ENCODE measurements around the gene ZFP36.

Gene ZFP36

GRCh38 chr19:39402346-39403300, 4.0 kb upstream of the ZFP36 start:
- Histone ChIP-seq H3K4me1 (ENCODE audit: control insufficient read depth in 1 of 2, insufficient read depth in 1 of 2, low read depth in 1 of 2, low read length in 1 of 2) (peaks cover 70 to 71% of the 10 kb centered on the region in 2 experiments), H3K27me3 (no peaks in the 10 kb centered on the region), H3K27ac (peak overlapping the region; percentile 100), H3K36me3 (peaks cover 11% of the 10 kb centered on the region), H3K9me3 (no peaks in the 10 kb centered on the region), H3K4me3 (ENCODE audit: low read depth in 1 of 2, low read length in 1 of 2) (peak overlapping the region; percentile 98 to 100)
- peak; percentile 46 for TF ChIP-seq CTCF (IDR thresholded peaks at IDR 0.05)

GRCh38 chr19:39403331-39404312, 3.0 kb upstream of the ZFP36 start:
- peak; percentile 32 for TF ChIP-seq CTCF (IDR thresholded peaks at IDR 0.05)
- H3K27ac ChIP-seq, result peak overlapping the region; percentile 100
- peaks cover 21% of the 10 kb centered on the region for H3K36me3 ChIP-seq
- no peaks in the 10 kb centered on the region for H3K9me3 ChIP-seq
- H3K4me1 ChIP-seq (ENCODE audit: control insufficient read depth in 1 of 2, insufficient read depth in 1 of 2, low read depth in 1 of 2, low read length in 1 of 2), result peaks cover 62 to 70% of the 10 kb centered on the region in 2 experiments
- peak overlapping the region; percentile 98 to 100 for H3K4me3 ChIP-seq (ENCODE audit: low read depth in 1 of 2, low read length in 1 of 2)
- H3K27me3 ChIP-seq, result no peaks in the 10 kb centered on the region

GRCh38 chr19:39405261-39405957, 1.2 kb upstream of the ZFP36 start:
- Histone ChIP-seq H3K4me3 (ENCODE audit: low read depth in 1 of 2, low read length in 1 of 2) (peak overlapping the region; percentile 98 to 100), H3K27ac (peak overlapping the region; percentile 100), H3K36me3 (peaks cover 25% of the 10 kb centered on the region), H3K4me1 (ENCODE audit: control insufficient read depth in 1 of 2, insufficient read depth in 1 of 2, low read depth in 1 of 2, low read length in 1 of 2) (peaks cover 47 to 60% of the 10 kb centered on the region in 2 experiments), H3K27me3 (no peaks in the 10 kb centered on the region), H3K9me3 (no peaks in the 10 kb centered on the region)
- no peak for TF ChIP-seq CTCF (IDR thresholded peaks at IDR 0.05)

- peak overlapping the region; percentile 100 for H3K27ac ChIP-seq
- peak overlapping the region; percentile 98 to 100 for H3K4me3 ChIP-seq (ENCODE audit: low read depth in 1 of 2, low read length in 1 of 2)
- TF ChIP-seq CTCF (IDR thresholded peaks at IDR 0.05), result no peak
- H3K4me1 ChIP-seq (ENCODE audit: control insufficient read depth in 1 of 2, insufficient read depth in 1 of 2, low read depth in 1 of 2, low read length in 1 of 2), result peaks cover 47 to 60% of the 10 kb centered on the region in 2 experiments
- H3K9me3 ChIP-seq, result no peaks in the 10 kb centered on the region
- no peaks in the 10 kb centered on the region for H3K27me3 ChIP-seq
- peaks cover 25% of the 10 kb centered on the region for H3K36me3 ChIP-seq
Observed at GRCh38 chr19:39405958-39406655, 540 bp upstream of the ZFP36 start.

All from neutrophil (primary cell).